Measurements from ENCODE around the gene AHSG.

Gene AHSG

DNA sequence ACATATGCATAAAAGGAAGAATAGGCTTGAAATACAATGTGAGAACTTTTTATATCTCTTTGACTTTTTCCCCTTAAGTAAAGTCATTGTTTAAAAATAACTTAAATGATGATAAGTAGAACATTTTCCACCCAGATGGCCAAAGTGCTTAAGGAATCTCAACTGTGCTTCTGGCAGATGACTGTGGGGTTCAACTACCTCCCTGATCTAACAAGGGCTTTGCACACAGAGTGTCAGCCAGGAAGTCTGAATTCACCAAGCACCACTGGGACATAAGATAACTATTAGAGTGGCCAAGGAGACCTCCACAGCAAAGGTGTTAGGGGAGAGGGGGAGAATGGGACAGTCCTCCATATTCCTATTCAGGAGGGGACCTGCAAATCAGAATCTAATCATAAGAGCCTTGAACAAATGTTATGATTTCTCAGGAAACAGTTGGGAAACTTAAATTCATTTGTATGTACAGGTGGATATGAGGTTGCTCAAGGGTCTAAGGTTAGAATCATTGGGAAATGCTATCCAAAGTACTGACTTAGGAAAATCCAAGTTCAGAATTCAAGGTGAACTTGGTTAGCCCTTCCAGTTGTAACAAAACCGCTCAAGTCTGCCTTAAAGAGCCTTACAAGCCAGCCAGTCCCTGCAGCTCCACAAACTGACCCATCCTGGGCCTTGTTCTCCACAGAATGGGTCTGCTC, 27.1 kb downstream of the AHSG start, which contains the start of gene FETUB:
TSS of gene FETUB (plus strand) at position 622 of the 695 bp plus-strand sequence. CDS start at position 684, 62 bp downstream.
- DNase-seq (ENCODE audit: extremely low read depth, low read depth), result no peak
- H3K4me3 ChIP-seq (replicated peaks; ENCODE audit: low read depth, low read length), result no peak within 1 kb of the TSS
- TF ChIP-seq, protein P1, sequence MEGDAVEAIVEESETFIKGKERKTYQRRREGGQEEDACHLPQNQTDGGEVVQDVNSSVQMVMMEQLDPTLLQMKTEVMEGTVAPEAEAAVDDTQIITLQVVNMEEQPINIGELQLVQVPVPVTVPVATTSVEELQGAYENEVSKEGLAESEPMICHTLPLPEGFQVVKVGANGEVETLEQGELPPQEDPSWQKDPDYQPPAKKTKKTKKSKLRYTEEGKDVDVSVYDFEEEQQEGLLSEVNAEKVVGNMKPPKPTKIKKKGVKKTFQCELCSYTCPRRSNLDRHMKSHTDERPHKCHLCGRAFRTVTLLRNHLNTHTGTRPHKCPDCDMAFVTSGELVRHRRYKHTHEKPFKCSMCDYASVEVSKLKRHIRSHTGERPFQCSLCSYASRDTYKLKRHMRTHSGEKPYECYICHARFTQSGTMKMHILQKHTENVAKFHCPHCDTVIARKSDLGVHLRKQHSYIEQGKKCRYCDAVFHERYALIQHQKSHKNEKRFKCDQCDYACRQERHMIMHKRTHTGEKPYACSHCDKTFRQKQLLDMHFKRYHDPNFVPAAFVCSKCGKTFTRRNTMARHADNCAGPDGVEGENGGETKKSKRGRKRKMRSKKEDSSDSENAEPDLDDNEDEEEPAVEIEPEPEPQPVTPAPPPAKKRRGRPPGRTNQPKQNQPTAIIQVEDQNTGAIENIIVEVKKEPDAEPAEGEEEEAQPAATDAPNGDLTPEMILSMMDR (IDR thresholded peaks at IDR 0.05; ENCODE audit: low read depth, low read length, missing control alignments), result no peak

DNA sequence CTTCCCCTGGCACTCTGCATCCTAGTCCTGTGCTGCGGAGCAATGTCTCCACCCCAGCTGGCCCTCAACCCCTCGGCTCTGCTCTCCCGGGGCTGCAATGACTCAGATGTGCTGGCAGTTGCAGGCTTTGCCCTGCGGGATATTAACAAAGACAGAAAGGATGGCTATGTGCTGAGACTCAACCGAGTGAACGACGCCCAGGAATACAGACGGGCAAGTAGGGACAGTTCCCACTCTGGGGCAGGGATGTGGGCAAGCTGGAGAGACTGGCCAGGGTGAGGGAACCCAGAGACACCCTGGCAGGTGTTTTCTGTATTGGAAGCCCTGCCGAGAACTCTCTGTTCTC, 27.6 kb downstream of the AHSG start:
- TF ChIP-seq, protein P1 (IDR thresholded peaks at IDR 0.05; ENCODE audit: low read depth, low read length, missing control alignments), result no peak
- no peak overlapping the region for H3K4me3 ChIP-seq (replicated peaks; ENCODE audit: low read depth, low read length)
- DNase-seq (ENCODE audit: extremely low read depth, low read depth), result no peak

DNA sequence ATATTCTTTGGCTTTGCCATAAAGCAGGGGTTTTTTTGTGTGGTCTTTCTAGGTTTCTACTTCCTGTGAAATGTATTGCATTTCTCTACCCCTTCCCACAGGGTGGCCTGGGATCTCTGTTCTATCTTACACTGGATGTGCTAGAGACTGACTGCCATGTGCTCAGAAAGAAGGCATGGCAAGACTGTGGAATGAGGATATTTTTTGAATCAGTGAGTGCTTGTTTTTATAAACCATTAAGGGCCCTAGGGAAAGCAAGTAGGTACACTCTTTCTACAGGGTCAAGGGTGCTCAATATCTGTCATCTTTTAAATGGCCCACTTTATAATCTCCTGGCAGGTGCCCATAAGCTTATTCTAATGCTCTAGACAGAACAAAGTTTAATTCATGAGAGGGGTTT, 28.1 kb downstream of the AHSG start:
- no peak overlapping the region for H3K4me3 ChIP-seq (replicated peaks; ENCODE audit: low read depth, low read length)
- no peak for DNase-seq (ENCODE audit: extremely low read depth, low read depth)

DNA sequence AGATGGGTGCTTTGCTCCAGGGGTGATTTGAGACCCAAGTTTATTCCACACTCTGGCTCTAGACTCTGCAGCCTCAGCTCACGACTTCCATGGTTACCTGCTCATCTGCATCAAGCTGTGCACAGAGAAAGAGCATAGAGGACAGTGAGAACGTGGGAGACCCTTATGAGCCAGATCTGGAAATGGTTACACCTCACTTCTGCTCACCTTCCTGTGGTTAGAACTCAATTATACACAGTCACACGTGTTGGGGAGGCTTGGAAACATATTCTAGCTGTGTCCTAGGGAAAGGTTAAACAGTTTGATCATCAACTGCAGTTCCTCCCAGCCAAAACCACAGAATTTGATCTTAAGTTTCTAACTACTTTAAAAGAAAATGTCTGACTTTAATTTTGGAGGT, 29.2 kb downstream of the AHSG start:
- TF ChIP-seq, protein P1 (IDR thresholded peaks at IDR 0.05; ENCODE audit: low read depth, low read length, missing control alignments), result no peak
- DNase-seq (ENCODE audit: extremely low read depth, low read depth), result no peak
- no peak overlapping the region for H3K4me3 ChIP-seq (replicated peaks; ENCODE audit: low read depth, low read length)

More for the DNA sequence above, 28.1 kb downstream of the AHSG start:
- TF ChIP-seq, protein P1 (IDR thresholded peaks at IDR 0.05; ENCODE audit: low read depth, low read length, missing control alignments), result no peak

DNA sequence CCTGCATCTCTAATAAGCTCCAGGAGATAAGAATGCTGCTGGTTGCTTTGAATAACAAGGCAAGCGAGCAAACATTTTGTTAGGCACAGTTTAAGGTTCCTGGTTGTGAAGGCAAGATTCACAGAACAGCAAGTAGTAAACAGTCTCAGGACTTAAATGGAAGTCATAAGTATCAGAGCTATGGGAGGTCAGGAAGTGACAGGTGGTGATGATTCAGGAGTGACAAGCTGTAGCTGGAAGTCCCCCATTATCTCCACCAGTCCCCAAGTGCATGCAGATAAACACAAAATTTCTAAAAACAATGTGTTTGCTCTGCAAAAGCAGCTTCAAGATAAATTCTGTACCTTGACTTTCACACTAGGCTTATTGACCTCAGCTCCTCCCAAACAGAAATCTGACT, 30.6 kb downstream of the AHSG start:
- TF ChIP-seq, protein P1 (IDR thresholded peaks at IDR 0.05; ENCODE audit: low read depth, low read length, missing control alignments), result no peak
- DNase-seq (ENCODE audit: extremely low read depth, low read depth), result no peak
- H3K4me3 ChIP-seq (replicated peaks; ENCODE audit: low read depth, low read length), result no peak overlapping the region

DNA sequence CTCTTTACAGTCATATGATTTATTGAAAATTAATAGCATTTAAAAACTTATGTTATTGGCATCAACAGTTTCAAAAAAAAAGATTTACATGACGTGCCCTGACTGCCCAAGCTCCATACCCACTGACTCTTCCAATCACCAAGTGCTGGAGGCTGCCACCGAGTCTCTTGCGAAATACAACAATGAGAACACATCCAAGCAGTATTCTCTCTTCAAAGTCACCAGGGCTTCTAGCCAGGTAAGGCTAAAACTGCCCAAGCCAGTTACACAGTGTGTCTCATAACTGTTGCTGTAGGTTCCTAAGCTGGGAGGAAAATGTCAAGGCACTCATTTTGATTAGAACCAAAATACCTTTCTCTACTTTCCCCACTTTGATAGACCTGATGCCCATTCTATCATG, 31.8 kb downstream of the AHSG start:
- TF ChIP-seq, protein P1 (IDR thresholded peaks at IDR 0.05; ENCODE audit: low read depth, low read length, missing control alignments), result no peak
- no peak for DNase-seq (ENCODE audit: extremely low read depth, low read depth)
- no peak overlapping the region for H3K4me3 ChIP-seq (replicated peaks; ENCODE audit: low read depth, low read length)

DNA sequence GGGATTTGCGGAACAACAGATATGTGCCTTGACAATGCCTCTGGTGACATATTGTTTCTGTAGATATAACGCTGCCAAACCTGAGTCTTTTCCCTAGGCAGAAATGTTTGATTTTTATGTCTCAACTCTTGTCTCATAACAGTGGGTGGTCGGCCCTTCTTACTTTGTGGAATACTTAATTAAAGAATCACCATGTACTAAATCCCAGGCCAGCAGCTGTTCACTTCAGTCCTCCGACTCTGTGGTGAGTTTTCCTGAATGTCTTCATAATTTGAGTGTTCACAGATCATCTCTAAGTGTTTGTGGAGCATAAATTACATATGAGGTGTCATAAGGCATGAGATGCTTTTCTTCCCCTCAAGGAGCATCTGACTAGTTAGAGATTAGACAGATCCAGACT, 33.2 kb downstream of the AHSG start:
- TF ChIP-seq, protein P1 (IDR thresholded peaks at IDR 0.05; ENCODE audit: low read depth, low read length, missing control alignments), result no peak
- H3K4me3 ChIP-seq (replicated peaks; ENCODE audit: low read depth, low read length), result no peak overlapping the region
- no peak for DNase-seq (ENCODE audit: extremely low read depth, low read depth)

All from HFF-Myc (cell line).